Fibroblast of pulmonary artery (primary cell): Measurements from ENCODE around the gene FLYWCH1.
"Not testable (repeated sequence)": the region's sequence is repeated elsewhere in the genome, so short reads cannot be mapped to it uniquely, and the experiment has no call there.

Experiments used
- DNase-seq: peaks from one replicate; pipeline ENCODE4 v3.0.0-alpha.2; 2010; ENCODE audit warnings: low read depth
- H3K4me3 ChIP-seq: replicated peaks from 2 replicates; pipeline ENCODE4 v1.5.1; 2011; ENCODE audit warnings: low read depth, mild to moderate bottlenecking, control low read depth, low read length, moderate library complexity
- TF ChIP-seq, protein P1 (sequence below): IDR thresholded peaks from 2 replicates; pipeline ENCODE4 v1.5.1; 2011; ENCODE audit warnings: mild to moderate bottlenecking, control low read depth, low read length, inconsistent platforms; ENCODE audit errors: missing control alignments

The FLYWCH1 gene

DNA sequence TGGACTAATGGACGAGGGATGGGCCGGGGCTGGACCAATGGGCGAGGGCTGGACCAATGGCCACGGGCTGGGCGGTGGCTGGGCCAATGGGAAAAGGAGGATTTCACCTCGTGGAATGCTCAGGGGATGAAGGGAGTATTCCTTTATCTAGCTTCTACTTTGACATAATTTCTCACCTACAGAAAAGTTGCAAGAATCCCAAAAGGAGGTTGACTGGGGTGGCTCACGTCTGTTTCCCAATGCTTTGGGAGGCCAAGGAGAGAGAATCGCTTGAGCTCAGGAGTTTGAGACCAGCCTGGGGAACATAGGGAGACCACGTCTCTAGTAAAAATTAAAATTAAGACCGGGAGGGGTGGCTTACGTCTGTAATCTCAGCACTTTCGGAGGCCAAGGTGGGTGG lies 5.7 kb upstream of the FLYWCH1 start:
- H3K4me3 ChIP-seq = no peak overlapping the region
- DNase-seq = no peak
- TF ChIP-seq, protein P1, sequence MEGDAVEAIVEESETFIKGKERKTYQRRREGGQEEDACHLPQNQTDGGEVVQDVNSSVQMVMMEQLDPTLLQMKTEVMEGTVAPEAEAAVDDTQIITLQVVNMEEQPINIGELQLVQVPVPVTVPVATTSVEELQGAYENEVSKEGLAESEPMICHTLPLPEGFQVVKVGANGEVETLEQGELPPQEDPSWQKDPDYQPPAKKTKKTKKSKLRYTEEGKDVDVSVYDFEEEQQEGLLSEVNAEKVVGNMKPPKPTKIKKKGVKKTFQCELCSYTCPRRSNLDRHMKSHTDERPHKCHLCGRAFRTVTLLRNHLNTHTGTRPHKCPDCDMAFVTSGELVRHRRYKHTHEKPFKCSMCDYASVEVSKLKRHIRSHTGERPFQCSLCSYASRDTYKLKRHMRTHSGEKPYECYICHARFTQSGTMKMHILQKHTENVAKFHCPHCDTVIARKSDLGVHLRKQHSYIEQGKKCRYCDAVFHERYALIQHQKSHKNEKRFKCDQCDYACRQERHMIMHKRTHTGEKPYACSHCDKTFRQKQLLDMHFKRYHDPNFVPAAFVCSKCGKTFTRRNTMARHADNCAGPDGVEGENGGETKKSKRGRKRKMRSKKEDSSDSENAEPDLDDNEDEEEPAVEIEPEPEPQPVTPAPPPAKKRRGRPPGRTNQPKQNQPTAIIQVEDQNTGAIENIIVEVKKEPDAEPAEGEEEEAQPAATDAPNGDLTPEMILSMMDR = no peak

- TF ChIP-seq, protein P1 = peak; percentile 33
- peak; percentile 55 for DNase-seq
- H3K4me3 ChIP-seq = not testable (repeated sequence)
These were observed 4.5 kb upstream of the FLYWCH1 start for GRCh38 chr16:2907084-2907753.

- TF ChIP-seq, protein P1 = no peak
- DNase-seq = no peak
- no peak overlapping the region for H3K4me3 ChIP-seq
These were observed 1.2 kb upstream of the FLYWCH1 start for GRCh38 chr16:2910441-2910969.

DNA sequence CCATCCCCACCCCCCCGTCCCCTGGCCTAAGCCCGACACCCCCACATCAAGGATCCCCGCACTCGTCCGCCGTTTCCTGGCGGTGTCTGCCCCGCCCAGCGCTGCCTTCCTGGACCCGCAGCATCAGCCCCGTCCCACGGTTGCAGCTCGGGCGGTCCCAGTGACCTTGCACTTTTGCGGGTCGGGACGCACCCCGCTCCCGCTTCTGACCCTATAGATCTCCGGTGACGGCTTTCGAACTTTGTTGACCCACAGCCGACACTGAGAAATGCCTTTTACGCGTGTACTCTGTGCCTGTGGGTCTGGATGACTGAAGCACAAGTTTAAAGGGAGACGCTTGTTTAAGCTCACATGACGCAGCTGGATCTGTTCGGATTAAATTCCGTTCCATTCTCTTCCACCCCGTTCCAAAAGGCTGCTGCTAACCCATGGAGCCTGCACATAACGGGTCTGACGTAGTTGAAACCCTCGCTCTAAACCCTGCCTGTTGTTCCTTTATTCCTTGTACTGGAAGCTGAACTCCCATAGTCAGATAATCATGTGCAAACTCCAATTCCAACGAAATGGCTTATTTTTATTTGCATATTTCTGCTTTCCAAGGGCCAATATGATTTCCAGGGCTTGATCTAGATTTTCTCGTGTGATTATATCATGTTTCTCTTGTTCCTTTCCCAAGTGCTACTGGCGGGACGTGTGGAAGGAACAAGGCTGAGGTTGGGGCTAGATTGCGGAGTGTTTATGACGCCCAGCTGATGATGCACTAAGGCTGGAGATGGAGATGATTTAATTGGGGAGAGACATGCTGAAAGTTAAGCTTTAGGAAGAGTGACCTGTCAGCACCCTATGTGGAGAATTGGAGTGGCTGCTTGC lies 834 bp downstream of the FLYWCH1 start:
- H3K4me3 ChIP-seq = peak overlapping the region; percentile 87
- DNase-seq = peak; percentile 75
- TF ChIP-seq, protein P1 = no peak

- H3K4me3 ChIP-seq = no peak overlapping the region
- TF ChIP-seq, protein P1 = no peak
- DNase-seq = no peak
These were observed 1.9 kb downstream of the FLYWCH1 start for GRCh38 chr16:2913603-2914002.

- no peak overlapping the region for H3K4me3 ChIP-seq
- TF ChIP-seq, protein P1 = no peak
- DNase-seq = no peak
These were observed 2.5 kb downstream of the FLYWCH1 start for GRCh38 chr16:2914233-2914632.
